ENCODE measurements around the gene LMLN.

Gene LMLN

GRCh38 chr3:197983076-197983475 lies 23.1 kb downstream of the LMLN start:
- H3K36me3 Mint-ChIP-seq (ENCODE audit: low read depth): peaks cover 17% of the 10 kb centered on the region
- TF ChIP-seq CTCF (IDR thresholded peaks at IDR 0.05; ENCODE audit: unreplicated experiment in 3 of 3): no peak
- H3K4me1 Mint-ChIP-seq: no peaks in the 10 kb centered on the region
- no peaks in the 10 kb centered on the region for H3K27me3 Mint-ChIP-seq (ENCODE audit: low read depth)
- H3K4me3 Mint-ChIP-seq: no peak overlapping the region
- no peaks in the 10 kb centered on the region for H3K9me3 Mint-ChIP-seq
- H3K27ac Mint-ChIP-seq: no peak overlapping the region

- peaks cover 42% of the 10 kb centered on the region for H3K36me3 Mint-ChIP-seq (ENCODE audit: low read depth)
- peaks cover 8% of the 10 kb centered on the region for H3K4me1 Mint-ChIP-seq
- no peaks in the 10 kb centered on the region for H3K9me3 Mint-ChIP-seq
- no peaks in the 10 kb centered on the region for H3K27me3 Mint-ChIP-seq (ENCODE audit: low read depth)
- no peak overlapping the region for H3K27ac Mint-ChIP-seq
- no peak overlapping the region for H3K4me3 Mint-ChIP-seq
- TF ChIP-seq CTCF (IDR thresholded peaks at IDR 0.05; ENCODE audit: unreplicated experiment in 3 of 3): no peak
Measured at GRCh38 chr3:197989651-197990050, 29.6 kb downstream of the LMLN start.

GRCh38 chr3:197994736-197995135 lies 34.7 kb downstream of the LMLN start:
- TF ChIP-seq CTCF (IDR thresholded peaks at IDR 0.05; ENCODE audit: unreplicated experiment in 3 of 3): no peak
- no peak overlapping the region for H3K4me3 Mint-ChIP-seq
- H3K9me3 Mint-ChIP-seq: no peaks in the 10 kb centered on the region
- no peaks in the 10 kb centered on the region for H3K27me3 Mint-ChIP-seq (ENCODE audit: low read depth)
- H3K27ac Mint-ChIP-seq: no peak overlapping the region
- H3K4me1 Mint-ChIP-seq: no peaks in the 10 kb centered on the region
- peaks cover 53% of the 10 kb centered on the region for H3K36me3 Mint-ChIP-seq (ENCODE audit: low read depth)

GRCh38 chr3:197996855-197997254 lies 36.8 kb downstream of the LMLN start:
- Mint-ChIP-seq H3K4me1 (no peaks in the 10 kb centered on the region), H3K27me3 (ENCODE audit: low read depth) (no peaks in the 10 kb centered on the region), H3K36me3 (ENCODE audit: low read depth) (peaks cover 50% of the 10 kb centered on the region), H3K4me3 (no peak overlapping the region), H3K27ac (no peak overlapping the region), H3K9me3 (no peaks in the 10 kb centered on the region)
- no peak for TF ChIP-seq CTCF (IDR thresholded peaks at IDR 0.05; ENCODE audit: unreplicated experiment in 3 of 3)

GRCh38 chr3:197997936-197998335 lies 37.9 kb downstream of the LMLN start:
- no peaks in the 10 kb centered on the region for H3K27me3 Mint-ChIP-seq (ENCODE audit: low read depth)
- H3K36me3 Mint-ChIP-seq (ENCODE audit: low read depth): peaks cover 39% of the 10 kb centered on the region
- H3K4me1 Mint-ChIP-seq: no peaks in the 10 kb centered on the region
- H3K4me3 Mint-ChIP-seq: no peak overlapping the region
- no peak overlapping the region for H3K27ac Mint-ChIP-seq
- no peaks in the 10 kb centered on the region for H3K9me3 Mint-ChIP-seq
- TF ChIP-seq CTCF (IDR thresholded peaks at IDR 0.05; ENCODE audit: unreplicated experiment in 3 of 3): no peak

- no peaks in the 10 kb centered on the region for H3K27me3 Mint-ChIP-seq (ENCODE audit: low read depth)
- TF ChIP-seq CTCF (IDR thresholded peaks at IDR 0.05; ENCODE audit: unreplicated experiment in 3 of 3): no peak
- H3K4me3 Mint-ChIP-seq: no peak overlapping the region
- peaks cover 4% of the 10 kb centered on the region for H3K9me3 Mint-ChIP-seq
- H3K4me1 Mint-ChIP-seq: no peaks in the 10 kb centered on the region
- H3K27ac Mint-ChIP-seq: no peak overlapping the region
- peaks cover 9% of the 10 kb centered on the region for H3K36me3 Mint-ChIP-seq (ENCODE audit: low read depth)
Measured at GRCh38 chr3:198017090-198017489, 57.1 kb downstream of the LMLN start.
